ENCODE measurements around the gene FOXO1.

FOXO1 gene

GRCh38 chr13:40576369-40576768 lies 90.1 kb downstream of the FOXO1 start:
- DNase-seq (ENCODE audit: low read depth): no peak
- TF ChIP-seq CTCF (IDR thresholded peaks at IDR 0.05; ENCODE audit: insufficient read depth, low read depth, low read length, missing control alignments): no peak

GRCh38 chr13:40572961-40573360 lies 93.5 kb downstream of the FOXO1 start:
- TF ChIP-seq CTCF (IDR thresholded peaks at IDR 0.05; ENCODE audit: insufficient read depth, low read depth, low read length, missing control alignments): no peak

More at GRCh38 chr13:40576369-40576768, 90.1 kb downstream of the FOXO1 start:
- no peak overlapping the region for H3K4me3 ChIP-seq (ENCODE audit: low read length)

GRCh38 chr13:40571338-40571963 lies 95.0 kb downstream of the FOXO1 start:
- no peak for DNase-seq (ENCODE audit: low read depth)
- H3K4me3 ChIP-seq (ENCODE audit: low read length): no peak overlapping the region
- no peak for TF ChIP-seq CTCF (IDR thresholded peaks at IDR 0.05; ENCODE audit: insufficient read depth, low read depth, low read length, missing control alignments)

More at GRCh38 chr13:40572961-40573360, 93.5 kb downstream of the FOXO1 start:
- H3K4me3 ChIP-seq (ENCODE audit: low read length): no peak overlapping the region
- no peak for DNase-seq (ENCODE audit: low read depth)

GRCh38 chr13:40570930-40571329 lies 95.5 kb downstream of the FOXO1 start:
- DNase-seq (ENCODE audit: low read depth): no peak
- TF ChIP-seq CTCF (IDR thresholded peaks at IDR 0.05; ENCODE audit: insufficient read depth, low read depth, low read length, missing control alignments): no peak
- H3K4me3 ChIP-seq (ENCODE audit: low read length): no peak overlapping the region

GRCh38 chr13:40569024-40569350 lies 97.5 kb downstream of the FOXO1 start:
- no peak overlapping the region for H3K4me3 ChIP-seq (ENCODE audit: low read length)
- no peak for TF ChIP-seq CTCF (IDR thresholded peaks at IDR 0.05; ENCODE audit: insufficient read depth, low read depth, low read length, missing control alignments)
- DNase-seq (ENCODE audit: low read depth): no peak

GRCh38 chr13:40568246-40569023 lies 98.0 kb downstream of the FOXO1 start:
- DNase-seq (ENCODE audit: low read depth): no peak
- no peak overlapping the region for H3K4me3 ChIP-seq (ENCODE audit: low read length)
- no peak for TF ChIP-seq CTCF (IDR thresholded peaks at IDR 0.05; ENCODE audit: insufficient read depth, low read depth, low read length, missing control alignments)
